Ectodermal cell (in vitro differentiated cells): ENCODE results near the gene KRT3.

ENCODE experiments used
- H3K27ac ChIP-seq: 2 replicates; pipeline ENCODE4 v1.7.0; 2013; ENCODE audit warnings: mild to moderate bottlenecking, low read depth, low read length; ENCODE audit not compliant: insufficient read depth, poor library complexity, severe bottlenecking
- H3K27me3 ChIP-seq: 2 replicates; pipeline ENCODE4 v1.7.0; 2013; ENCODE audit warnings: mild to moderate bottlenecking, low read length; ENCODE audit not compliant: insufficient read depth, control insufficient read depth, poor library complexity, severe bottlenecking
- H3K36me3 ChIP-seq: one replicate; pipeline ENCODE4 v1.7.0; 2013; ENCODE audit warnings: low read length; ENCODE audit not compliant: control insufficient read depth, insufficient read depth
- H3K4me1 ChIP-seq: one replicate; pipeline ENCODE4 v1.7.0; 2013; ENCODE audit warnings: low read length; ENCODE audit not compliant: control insufficient read depth, insufficient read depth
- H3K4me3 ChIP-seq: 2 replicates; pipeline ENCODE4 v1.7.0; 2013; ENCODE audit warnings: low read depth, low read length, control low read depth; ENCODE audit not compliant: insufficient read depth
- H3K9me3 ChIP-seq: 2 replicates; pipeline ENCODE4 v1.7.0; 2013; ENCODE audit warnings: mild to moderate bottlenecking, low read length, moderate library complexity; ENCODE audit not compliant: control insufficient read depth
- WGBS, 2 experiments: methylation state at CpG; one replicate each; pipeline ENCODE4 v1.1.7; 2013; ENCODE audit warnings: missing lambda C conversion rate in 2 of 2; 5-methylcytosine and 5-hydroxymethylcytosine counted together

The KRT3 gene

DNA sequence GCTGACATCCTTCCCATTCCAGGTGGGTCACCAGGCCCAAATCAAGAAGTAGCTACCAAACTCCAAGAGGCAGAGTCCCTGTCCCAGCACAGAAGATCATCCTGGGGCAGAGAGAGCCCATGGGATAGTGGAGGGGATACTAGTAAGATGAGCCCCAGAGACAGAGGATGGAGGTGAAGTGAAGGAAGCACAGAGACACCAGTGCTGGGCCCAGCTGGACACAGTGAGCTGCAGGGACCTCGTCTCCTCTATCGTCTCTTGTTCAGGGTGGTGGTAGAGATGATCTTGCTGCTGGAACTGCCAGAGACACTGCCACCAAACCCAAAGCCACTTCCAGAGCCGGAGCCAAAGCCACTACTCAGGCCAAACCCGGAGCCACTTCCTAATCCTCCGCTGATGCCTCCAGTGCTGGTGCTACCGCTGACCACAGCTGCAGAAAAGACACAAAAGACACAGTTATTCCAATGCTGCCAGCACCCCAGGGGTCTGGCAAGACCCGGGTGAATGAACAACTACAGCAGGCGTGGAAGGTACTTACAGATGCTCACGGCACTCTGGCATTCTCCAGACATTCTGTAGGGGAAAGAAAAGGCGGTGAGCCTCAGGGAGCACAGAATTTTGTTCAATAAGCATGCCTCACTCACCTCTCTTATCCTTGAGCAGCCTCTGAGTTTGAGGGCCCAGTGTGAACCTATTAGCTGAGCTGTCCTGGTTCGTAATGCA, 11.1 kb upstream of the KRT3 start:
- H3K27ac ChIP-seq, result no peak overlapping the region
- H3K27me3 ChIP-seq, result no peaks in the 10 kb centered on the region
- H3K4me1 ChIP-seq, result peaks cover 6% of the 10 kb centered on the region
- H3K9me3 ChIP-seq, result no peaks in the 10 kb centered on the region
- H3K36me3 ChIP-seq, result no peaks in the 10 kb centered on the region
- WGBS, 2 experiments, result 70 to 76% methylated on average over 11 of the region's 11 CpGs
- H3K4me3 ChIP-seq, result no peak overlapping the region

DNA sequence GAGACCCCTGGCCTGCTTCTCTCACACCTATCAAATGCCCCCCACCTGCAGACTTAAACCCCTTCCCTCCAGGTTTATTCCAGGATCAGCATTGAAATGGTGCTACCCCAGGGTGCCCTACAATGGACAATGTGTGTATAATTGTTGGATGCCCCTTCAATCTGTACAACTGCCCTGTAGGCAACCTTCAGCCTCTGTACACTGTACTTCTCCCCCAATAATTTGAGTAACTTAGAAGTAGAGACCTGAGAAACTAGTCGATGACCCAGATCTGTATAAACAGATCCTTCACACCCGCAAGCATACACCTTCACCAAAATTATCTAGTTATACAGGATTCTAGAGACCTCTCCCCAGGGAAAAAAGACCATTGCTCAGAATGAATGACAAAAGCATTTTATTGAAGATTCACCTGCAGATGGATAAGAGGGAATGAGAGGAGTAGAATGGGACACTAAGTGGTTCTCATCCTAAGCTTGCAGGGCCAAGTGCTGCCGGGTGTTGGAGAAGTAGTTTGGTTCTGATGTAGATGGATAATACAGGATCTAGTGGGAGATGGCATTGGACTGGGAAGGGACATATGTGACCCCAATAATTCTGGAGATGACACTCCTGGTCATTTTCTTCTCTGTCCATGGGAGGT, 10.4 kb upstream of the KRT3 start:
- Histone ChIP-seq H3K27me3 (no peaks in the 10 kb centered on the region), H3K4me3 (no peak overlapping the region), H3K36me3 (no peaks in the 10 kb centered on the region), H3K4me1 (peaks cover 6% of the 10 kb centered on the region), H3K9me3 (no peaks in the 10 kb centered on the region), H3K27ac (no peak overlapping the region)
- WGBS, 2 experiments, result 94 to 100% methylated on average over 3 of the region's 3 CpGs

DNA sequence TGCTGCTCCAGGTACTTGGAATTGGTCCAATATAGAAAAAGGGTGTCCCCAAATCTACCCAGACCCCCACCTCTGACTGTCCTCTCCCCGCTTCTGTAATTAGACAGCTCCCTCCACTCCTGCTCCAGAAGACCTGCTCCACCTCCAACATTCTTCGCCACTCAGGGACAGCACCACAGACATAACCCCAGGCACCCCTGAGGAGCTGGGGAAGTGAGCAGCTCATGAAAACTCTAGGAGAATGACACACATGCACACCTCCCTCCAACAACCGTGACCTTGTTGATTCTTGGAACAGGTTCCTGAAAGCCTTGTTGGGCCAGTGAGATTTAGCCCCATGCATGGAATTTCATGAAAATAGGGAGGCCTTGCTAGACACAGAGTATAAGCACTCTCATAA, 9.8 kb upstream of the KRT3 start:
- Histone ChIP-seq H3K27me3 (no peaks in the 10 kb centered on the region), H3K4me1 (peaks cover 6% of the 10 kb centered on the region), H3K27ac (no peak overlapping the region), H3K4me3 (no peak overlapping the region), H3K9me3 (no peaks in the 10 kb centered on the region), H3K36me3 (no peaks in the 10 kb centered on the region)
- WGBS, 2 experiments, result 95 to 96% methylated on average over 3 of the region's 3 CpGs

DNA sequence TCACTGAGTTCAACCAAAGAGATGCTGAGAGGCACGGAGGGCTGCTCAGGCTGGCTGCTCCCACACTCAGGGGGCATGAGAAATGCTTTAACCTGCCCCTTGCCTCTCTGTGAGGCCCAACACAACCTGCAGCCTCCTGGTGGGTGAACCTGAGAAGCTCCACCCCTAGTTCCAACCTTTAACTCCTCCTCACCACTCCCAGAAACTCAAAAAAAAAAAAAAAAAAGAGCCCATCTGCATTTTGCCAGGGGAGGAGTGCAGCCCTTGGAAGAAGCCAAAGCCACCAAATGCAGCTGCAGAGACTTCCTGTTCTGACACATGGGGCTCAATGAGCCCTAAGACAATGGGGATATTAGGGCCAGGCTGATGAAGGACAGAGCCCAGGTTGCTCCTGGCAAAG, 9.1 kb upstream of the KRT3 start:
- peaks cover 6% of the 10 kb centered on the region for H3K4me1 ChIP-seq
- no peak overlapping the region for H3K4me3 ChIP-seq
- no peaks in the 10 kb centered on the region for H3K27me3 ChIP-seq
- no peaks in the 10 kb centered on the region for H3K9me3 ChIP-seq
- 39 to 51% methylated on average over 1 of the region's 1 CpG for WGBS, 2 experiments
- H3K36me3 ChIP-seq, result no peaks in the 10 kb centered on the region
- no peak overlapping the region for H3K27ac ChIP-seq

DNA sequence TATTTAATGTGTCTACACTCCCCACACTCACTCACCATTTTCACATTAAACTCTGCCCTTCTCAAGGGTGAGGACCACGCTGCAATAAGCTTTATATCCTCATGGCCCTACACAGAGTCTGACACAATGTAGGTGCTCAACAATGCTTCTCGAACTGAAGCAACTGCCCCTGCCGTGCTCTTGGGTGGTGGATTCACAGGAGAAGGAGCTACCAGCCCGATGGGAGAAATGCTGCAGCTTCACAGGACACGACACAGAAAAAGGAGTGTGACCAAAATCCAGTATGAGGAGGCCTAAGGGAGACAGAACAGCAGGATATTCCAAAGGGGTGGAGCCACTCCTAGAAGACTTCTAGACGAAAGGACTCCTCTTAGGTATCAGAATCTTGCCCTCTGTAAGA, 6.5 kb upstream of the KRT3 start:
- WGBS, 2 experiments, result 84% methylated on average over 6 of the region's 6 CpGs
- peaks cover 6% of the 10 kb centered on the region for H3K4me1 ChIP-seq
- no peak overlapping the region for H3K4me3 ChIP-seq
- no peaks in the 10 kb centered on the region for H3K27me3 ChIP-seq
- H3K36me3 ChIP-seq, result no peaks in the 10 kb centered on the region
- no peaks in the 10 kb centered on the region for H3K9me3 ChIP-seq
- no peak overlapping the region for H3K27ac ChIP-seq

DNA sequence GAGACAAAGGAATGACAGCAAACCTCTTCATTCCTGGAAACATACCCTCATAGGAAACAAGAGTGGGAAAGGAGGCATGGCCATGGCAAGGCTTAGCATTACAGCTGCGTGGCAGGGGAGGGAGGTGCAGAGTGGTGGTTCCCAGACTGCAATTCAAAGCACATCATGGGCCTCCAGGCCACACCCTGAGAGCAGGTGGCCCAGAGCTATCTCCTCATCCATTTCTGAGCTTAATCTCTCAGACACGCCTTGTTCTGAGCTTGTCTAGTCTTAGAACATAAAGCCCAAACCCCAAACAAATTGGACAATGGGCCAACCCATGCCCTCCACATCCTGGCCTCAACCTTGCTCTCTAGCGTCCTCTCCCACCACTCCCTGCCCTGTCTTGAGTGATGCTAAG, 5.9 kb upstream of the KRT3 start:
- Histone ChIP-seq H3K27me3 (no peaks in the 10 kb centered on the region), H3K36me3 (no peaks in the 10 kb centered on the region), H3K4me3 (no peak overlapping the region), H3K4me1 (peaks cover 6% of the 10 kb centered on the region), H3K27ac (no peak overlapping the region), H3K9me3 (no peaks in the 10 kb centered on the region)
- 77 to 85% methylated on average over 3 of the region's 3 CpGs for WGBS, 2 experiments

DNA sequence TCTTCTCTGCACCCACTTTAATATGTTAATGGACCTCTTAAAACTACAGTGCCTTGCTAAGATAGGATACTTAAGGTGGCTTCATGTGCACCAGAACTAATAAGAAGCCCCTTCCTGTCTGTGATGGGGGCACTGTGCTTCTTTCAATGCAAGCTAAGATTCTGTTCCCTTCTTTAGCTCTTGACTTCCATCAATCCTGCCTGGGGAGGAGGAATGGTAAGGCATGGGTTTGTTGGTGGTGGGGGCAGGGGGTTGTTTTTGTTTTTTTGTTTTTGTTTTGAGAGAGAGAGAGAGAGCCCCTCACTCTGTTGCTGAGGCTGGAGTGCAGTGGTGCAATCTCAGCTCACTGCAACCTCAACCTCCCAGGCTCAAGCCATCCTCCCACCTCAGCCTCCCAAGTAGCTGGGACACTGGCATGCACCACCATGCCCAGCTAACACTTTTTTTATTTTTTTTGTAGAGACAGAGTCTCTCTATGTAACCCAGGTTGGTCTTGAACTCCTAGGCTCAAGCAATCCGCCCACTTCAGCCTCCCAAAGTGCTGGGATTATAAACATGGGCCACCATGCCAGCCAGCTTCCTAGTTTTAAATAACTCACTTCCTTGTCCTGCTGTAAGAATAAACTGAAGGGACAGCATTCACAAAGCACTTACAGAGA, 4.5 kb upstream of the KRT3 start:
- Histone ChIP-seq H3K9me3 (no peaks in the 10 kb centered on the region), H3K27me3 (no peaks in the 10 kb centered on the region), H3K4me1 (peaks cover 5% of the 10 kb centered on the region), H3K27ac (no peak overlapping the region), H3K36me3 (no peaks in the 10 kb centered on the region), H3K4me3 (no peak overlapping the region)
- 93 to 100% methylated on average over 1 of the region's 1 CpG for WGBS, 2 experiments

DNA sequence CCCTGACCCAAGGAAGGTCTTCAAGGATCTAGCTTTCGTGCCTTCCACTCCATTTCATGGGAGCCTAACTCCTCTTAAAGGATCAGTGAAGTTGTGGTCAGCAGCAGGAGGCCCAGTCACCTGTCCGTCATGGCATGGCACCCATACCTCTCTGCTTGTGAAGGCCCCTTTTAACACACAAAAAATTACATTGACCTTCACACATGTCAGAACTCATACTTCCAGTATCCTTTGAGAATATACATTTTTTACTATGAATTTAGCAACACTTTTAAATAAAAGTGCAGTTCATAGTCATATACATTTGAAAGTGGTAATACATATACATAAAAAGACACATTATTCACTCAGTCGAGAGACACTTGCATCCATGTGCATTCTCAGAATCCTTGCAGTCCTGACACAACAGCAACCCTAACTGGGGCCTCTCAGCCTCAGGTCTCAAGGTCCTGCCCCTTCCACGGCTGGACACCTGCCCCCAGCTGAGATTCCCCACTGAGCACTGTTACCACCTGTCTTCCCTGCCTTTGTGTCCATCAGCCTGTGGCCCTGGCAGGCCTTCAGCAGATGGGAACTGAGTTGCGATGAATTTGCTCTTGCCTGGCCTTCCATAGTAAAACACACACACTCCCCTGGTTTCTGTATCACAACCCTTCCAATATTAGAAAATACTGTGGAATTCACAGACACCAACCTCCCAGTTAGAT, 3.7 kb upstream of the KRT3 start:
- Histone ChIP-seq H3K36me3 (no peaks in the 10 kb centered on the region), H3K27ac (no peak overlapping the region), H3K4me1 (no peaks in the 10 kb centered on the region), H3K9me3 (no peaks in the 10 kb centered on the region), H3K4me3 (no peak overlapping the region), H3K27me3 (no peaks in the 10 kb centered on the region)
- WGBS, 2 experiments, result 71 to 74% methylated on average over 5 of the region's 5 CpGs

DNA sequence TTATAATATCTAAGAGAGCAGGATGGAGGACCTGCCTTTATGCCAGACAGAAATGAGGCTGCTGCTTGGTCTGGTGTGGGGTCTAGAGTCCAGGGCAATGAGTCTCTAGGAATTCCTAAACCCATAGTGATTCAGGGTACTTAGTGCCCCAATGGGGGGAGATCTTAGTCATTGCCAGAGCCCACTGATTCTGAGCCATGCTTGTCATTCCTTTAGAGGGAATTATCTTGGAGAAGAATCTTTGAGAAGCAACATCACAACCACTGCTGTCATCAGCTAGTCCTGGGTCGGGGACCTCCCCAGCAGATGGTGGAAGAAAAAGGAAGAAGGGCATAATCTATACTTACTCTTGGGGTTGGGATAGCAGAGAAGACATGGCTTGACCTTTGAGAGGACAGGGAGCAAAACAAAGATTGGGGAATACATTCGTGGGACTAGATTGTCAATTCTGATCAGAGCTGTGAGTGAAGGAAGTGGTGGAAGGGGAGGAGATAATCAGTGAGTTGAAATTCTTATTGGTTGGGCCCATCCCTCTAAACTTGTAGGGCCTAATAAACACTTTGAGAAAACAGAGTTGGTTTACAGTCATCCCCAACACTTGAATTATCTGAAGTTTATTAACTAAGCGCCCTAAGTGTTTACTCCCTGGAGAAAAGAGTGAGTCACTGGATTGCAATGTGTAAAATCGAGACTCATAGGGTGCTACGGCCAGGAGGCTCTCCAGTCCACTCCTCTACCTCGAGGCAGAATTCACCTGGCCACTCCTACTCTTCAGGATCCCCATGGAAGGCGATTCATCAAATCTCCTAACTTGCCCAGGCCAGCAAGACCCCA, 3.0 kb upstream of the KRT3 start:
- Histone ChIP-seq H3K4me3 (no peak overlapping the region), H3K4me1 (no peaks in the 10 kb centered on the region), H3K9me3 (no peaks in the 10 kb centered on the region), H3K27me3 (no peaks in the 10 kb centered on the region), H3K27ac (no peak overlapping the region), H3K36me3 (no peaks in the 10 kb centered on the region)
- 73 to 77% methylated on average over 7 of the region's 7 CpGs for WGBS, 2 experiments
